ELR (cell line): ENCODE measurements around the gene NFE2L3.
A peak's percentile ranks its signal among the peaks of the same experiment; 100 is the strongest.
"Not testable (repeated sequence)": the region's sequence is repeated elsewhere in the genome, so short reads cannot be mapped to it uniquely, and the experiment has no call there.

ENCODE experiments used
- DNase-seq: peaks from one replicate; pipeline ENCODE4 v3.0.0-alpha.2; 2015; ENCODE audit warnings: low read depth

Gene NFE2L3

GRCh38 chr7:26147030-26147429 lies 5.0 kb upstream of the NFE2L3 start:
- no peak for DNase-seq

GRCh38 chr7:26147646-26148306 lies 4.2 kb upstream of the NFE2L3 start:
- not testable (repeated sequence) for DNase-seq

- not testable (repeated sequence) for DNase-seq
Measured at GRCh38 chr7:26148307-26148700, 3.7 kb upstream of the NFE2L3 start.

GRCh38 chr7:26149391-26149977 lies 2.5 kb upstream of the NFE2L3 start:
- DNase-seq: no peak

GRCh38 chr7:26151096-26151495 lies 902 bp upstream of the NFE2L3 start:
- no peak for DNase-seq

- no peak for DNase-seq
Measured at GRCh38 chr7:26151650-26151952, 397 bp upstream of the NFE2L3 start.

GRCh38 chr7:26152782-26153240 lies 813 bp downstream of the NFE2L3 start:
- DNase-seq: peak; percentile 30

GRCh38 chr7:26153241-26153822 lies 1.3 kb downstream of the NFE2L3 start:
- DNase-seq: peak; percentile 35

- peak; percentile 89 for DNase-seq
Measured at GRCh38 chr7:26153823-26154783, 2.1 kb downstream of the NFE2L3 start.

- DNase-seq: peak; percentile 85
Measured at GRCh38 chr7:26155531-26156375, 3.8 kb downstream of the NFE2L3 start.

GRCh38 chr7:26156451-26157420 lies 4.7 kb downstream of the NFE2L3 start:
- peak; percentile 98 for DNase-seq

GRCh38 chr7:26157520-26158105 lies 5.6 kb downstream of the NFE2L3 start:
- no peak for DNase-seq

- DNase-seq: peak; percentile 54
Measured at GRCh38 chr7:26159243-26159642, 7.2 kb downstream of the NFE2L3 start.

- no peak for DNase-seq
Measured at GRCh38 chr7:26160896-26161295, 8.9 kb downstream of the NFE2L3 start.

GRCh38 chr7:26162431-26162830 lies 10.4 kb downstream of the NFE2L3 start:
- no peak for DNase-seq

GRCh38 chr7:26163804-26164203 lies 11.8 kb downstream of the NFE2L3 start:
- DNase-seq: not testable (repeated sequence)

- DNase-seq: no peak
Measured at GRCh38 chr7:26165950-26166683, 14.1 kb downstream of the NFE2L3 start.

GRCh38 chr7:26166684-26167266 lies 14.8 kb downstream of the NFE2L3 start:
- DNase-seq: no peak
